Measurements from ENCODE around the gene NINL. TPM values are rescaled to one million over a fixed set of nuclear protein-coding genes. Genes with fewer than 3 reads are reported as not detected.

Gene NINL
- total RNA-seq, 1 donor from 2014 or later, result 21.0 TPM

GRCh38 chr20:25465243-25466135 lies 119.8 kb downstream of the NINL start:
- no peak for DNase-seq (ENCODE audit: low read depth in 2 of 2)

- DNase-seq (ENCODE audit: low read depth in 2 of 2), result no peak
These were observed 120.7 kb downstream of the NINL start for GRCh38 chr20:25464501-25465242.

- no peak for DNase-seq (ENCODE audit: low read depth in 2 of 2)
These were observed 123.4 kb downstream of the NINL start for GRCh38 chr20:25461786-25462545.

- DNase-seq (ENCODE audit: low read depth in 2 of 2), result no peak
These were observed 124.1 kb downstream of the NINL start for GRCh38 chr20:25461281-25461650.

- no peak for DNase-seq (ENCODE audit: low read depth in 2 of 2)
These were observed 124.6 kb downstream of the NINL start for GRCh38 chr20:25460566-25461280.

GRCh38 chr20:25459916-25460535 lies 125.3 kb downstream of the NINL start:
- no peak for DNase-seq (ENCODE audit: low read depth in 2 of 2)

GRCh38 chr20:25459111-25459830 lies 126.1 kb downstream of the NINL start:
- no peak for DNase-seq (ENCODE audit: low read depth in 2 of 2)

GRCh38 chr20:25457886-25458680 lies 127.2 kb downstream of the NINL start:
- DNase-seq (ENCODE audit: low read depth in 2 of 2), result no peak

GRCh38 chr20:25454153-25454900 lies 131.0 kb downstream of the NINL start:
- DNase-seq (ENCODE audit: low read depth in 2 of 2), result no peak

- DNase-seq (ENCODE audit: low read depth in 2 of 2), result peak; percentile 14 to 49
These were observed 132.1 kb downstream of the NINL start for GRCh38 chr20:25453035-25453810.

- no peak for DNase-seq (ENCODE audit: low read depth in 2 of 2)
These were observed 133.0 kb downstream of the NINL start for GRCh38 chr20:25452333-25452732.

GRCh38 chr20:25447671-25448070 lies 137.7 kb downstream of the NINL start:
- no peak for DNase-seq (ENCODE audit: low read depth in 2 of 2)

- DNase-seq (ENCODE audit: low read depth in 2 of 2), result no peak
These were observed 140.8 kb downstream of the NINL start for GRCh38 chr20:25444556-25444955.

GRCh38 chr20:25439328-25439727 lies 146.0 kb downstream of the NINL start:
- no peak for DNase-seq (ENCODE audit: low read depth in 2 of 2)

- no peak for DNase-seq (ENCODE audit: low read depth in 2 of 2)
These were observed 148.2 kb downstream of the NINL start for GRCh38 chr20:25437153-25437581.

- no peak for DNase-seq (ENCODE audit: low read depth in 2 of 2)
These were observed 160.8 kb downstream of the NINL start for GRCh38 chr20:25424536-25424935.

GRCh38 chr20:25422032-25422431 lies 163.3 kb downstream of the NINL start:
- DNase-seq (ENCODE audit: low read depth in 2 of 2), result no peak

- no peak for DNase-seq (ENCODE audit: low read depth in 2 of 2)
These were observed 164.2 kb downstream of the NINL start for GRCh38 chr20:25421102-25421501.
